Endothelial cell (in vitro differentiated cells): ENCODE measurements around the gene COX6B1. TPM values are rescaled to one million over a fixed set of nuclear protein-coding genes. Genes with fewer than 3 reads are reported as not detected.
"Not testable (repeated sequence)": the region's sequence is repeated elsewhere in the genome, so short reads cannot be mapped to it uniquely, and the experiment has no call there.

ENCODE experiments used
- DNase-seq: peaks from one replicate; pipeline ENCODE4 v3.0.0; 2021; ENCODE audit warnings: low spot score
- H3K27ac Mint-ChIP-seq: one replicate; pipeline ENCODE4 v1.8.0; 2021; ENCODE audit warnings: mixed read lengths, inconsistent platforms; ENCODE audit not compliant: unreplicated experiment
- H3K27me3 Mint-ChIP-seq: one replicate; pipeline ENCODE4 v1.8.0; 2021; ENCODE audit warnings: mild to moderate bottlenecking, moderate library complexity, mixed read lengths, inconsistent platforms; ENCODE audit not compliant: unreplicated experiment
- H3K36me3 Mint-ChIP-seq: one replicate; pipeline ENCODE4 v1.8.0; 2021; ENCODE audit warnings: mild to moderate bottlenecking, low read depth, mixed read lengths, inconsistent platforms; ENCODE audit not compliant: unreplicated experiment
- H3K4me1 Mint-ChIP-seq: one replicate; pipeline ENCODE4 v1.8.0; 2021; ENCODE audit warnings: mild to moderate bottlenecking, mixed read lengths, inconsistent platforms; ENCODE audit not compliant: unreplicated experiment
- H3K4me3 Mint-ChIP-seq: one replicate; pipeline ENCODE4 v1.8.0; 2021; ENCODE audit warnings: mild to moderate bottlenecking, mixed read lengths, inconsistent platforms; ENCODE audit not compliant: unreplicated experiment
- H3K9me3 Mint-ChIP-seq: one replicate; pipeline ENCODE4 v1.8.0; 2021; ENCODE audit warnings: mixed read lengths, inconsistent platforms; ENCODE audit not compliant: unreplicated experiment
- long read RNA-seq: library from polyadenylated mRNA; unstranded; transcript quantifications from one replicate; pipeline ENCODE4 v2.0.0, GENCODE V29; 2020; ENCODE audit not compliant: unreplicated experiment
- total RNA-seq: library from RNA; stranded (reverse); fragmentation: NEBNext Ultra II Directional; extraction: Animal tissue kit (Norgen Biotek cat#: 25700); gene quantifications from one replicate; pipeline ENCODE4 v1.2.1, GENCODE V29; 2021; ENCODE audit not compliant: unreplicated experiment
- TF ChIP-seq, protein P1 (sequence below): fragments of 200-600 bp; sonication (generic); IDR thresholded peaks from one replicate; pipeline ENCODE4 v1.5.0; 2021; ENCODE audit warnings: antibody characterized with exemption; ENCODE audit not compliant: unreplicated experiment

Gene COX6B1, protein sequence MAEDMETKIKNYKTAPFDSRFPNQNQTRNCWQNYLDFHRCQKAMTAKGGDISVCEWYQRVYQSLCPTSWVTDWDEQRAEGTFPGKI
- 428 TPM for total RNA-seq
- long read RNA-seq, transcript COX6B1-201 (4 exons, 667 nt) = major isoform, 227 of 233 reads
- long read RNA-seq, partial matches to known transcripts = 1 of 233 reads
- long read RNA-seq, other reads (novel, unspliced or antisense) = 5 of 233 reads

DNA sequence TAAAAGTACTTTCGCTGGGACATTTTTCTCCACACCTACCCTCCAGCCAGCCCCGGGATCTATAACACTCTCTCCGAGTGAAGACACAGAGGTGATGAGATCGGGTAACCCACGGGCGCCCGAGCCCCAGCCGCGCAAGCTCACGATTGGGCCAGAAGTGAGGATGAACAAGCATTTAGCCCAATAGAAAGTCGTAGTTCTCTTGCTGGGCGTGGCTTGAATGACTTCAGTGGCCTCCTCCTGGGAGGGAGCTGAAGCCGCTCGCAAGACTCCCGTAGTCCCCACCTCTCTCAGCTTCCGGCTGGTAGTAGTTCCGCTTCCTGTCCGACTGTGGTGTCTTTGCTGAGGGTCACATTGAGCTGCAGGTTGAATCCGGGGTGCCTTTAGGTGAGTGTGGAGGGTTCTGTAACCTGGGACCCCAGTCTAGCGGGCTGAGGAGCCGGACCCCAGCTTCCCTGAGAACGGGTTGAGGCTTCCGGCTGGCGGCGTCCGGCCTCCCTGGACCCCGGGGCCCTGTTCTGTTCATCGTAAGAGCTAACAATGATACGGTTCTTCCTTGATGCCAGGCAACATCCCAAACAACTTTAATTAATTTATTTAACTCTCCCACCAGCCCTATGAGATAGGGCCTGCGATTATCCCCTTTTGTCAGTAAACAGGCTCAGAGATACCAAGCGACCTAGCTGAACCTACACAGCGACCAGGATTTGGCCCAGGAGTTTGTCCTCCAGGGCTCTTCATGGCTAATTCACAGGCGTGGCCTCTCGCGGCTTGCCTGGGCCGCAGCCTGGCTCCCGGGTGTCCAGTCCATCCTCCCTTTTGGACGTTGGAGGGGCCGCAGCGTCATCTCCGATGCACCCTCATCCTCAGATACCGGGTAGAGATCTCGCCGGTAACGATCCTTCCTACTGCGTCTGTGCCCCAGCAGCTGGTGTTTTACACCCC is at the start of gene COX6B1:
Gene COX6B1 (plus strand): TSS at position 307 of the 945 bp plus-strand sequence. CDS start 2,921 bp downstream, outside the sequence.
- peak; percentile 79 for DNase-seq
- TF ChIP-seq, protein P1, sequence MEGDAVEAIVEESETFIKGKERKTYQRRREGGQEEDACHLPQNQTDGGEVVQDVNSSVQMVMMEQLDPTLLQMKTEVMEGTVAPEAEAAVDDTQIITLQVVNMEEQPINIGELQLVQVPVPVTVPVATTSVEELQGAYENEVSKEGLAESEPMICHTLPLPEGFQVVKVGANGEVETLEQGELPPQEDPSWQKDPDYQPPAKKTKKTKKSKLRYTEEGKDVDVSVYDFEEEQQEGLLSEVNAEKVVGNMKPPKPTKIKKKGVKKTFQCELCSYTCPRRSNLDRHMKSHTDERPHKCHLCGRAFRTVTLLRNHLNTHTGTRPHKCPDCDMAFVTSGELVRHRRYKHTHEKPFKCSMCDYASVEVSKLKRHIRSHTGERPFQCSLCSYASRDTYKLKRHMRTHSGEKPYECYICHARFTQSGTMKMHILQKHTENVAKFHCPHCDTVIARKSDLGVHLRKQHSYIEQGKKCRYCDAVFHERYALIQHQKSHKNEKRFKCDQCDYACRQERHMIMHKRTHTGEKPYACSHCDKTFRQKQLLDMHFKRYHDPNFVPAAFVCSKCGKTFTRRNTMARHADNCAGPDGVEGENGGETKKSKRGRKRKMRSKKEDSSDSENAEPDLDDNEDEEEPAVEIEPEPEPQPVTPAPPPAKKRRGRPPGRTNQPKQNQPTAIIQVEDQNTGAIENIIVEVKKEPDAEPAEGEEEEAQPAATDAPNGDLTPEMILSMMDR = no peak
- peaks cover 19% of the 10 kb centered on the region for H3K4me1 Mint-ChIP-seq
- peaks cover 19% of the 10 kb centered on the region for H3K27me3 Mint-ChIP-seq
- H3K9me3 Mint-ChIP-seq = no peaks in the 10 kb centered on the region
- peak within 1 kb of the TSS; percentile 96 for H3K27ac Mint-ChIP-seq
- H3K36me3 Mint-ChIP-seq = peaks cover 11% of the 10 kb centered on the region
- peak within 1 kb of the TSS; percentile 99 for H3K4me3 Mint-ChIP-seq

GRCh38 chr19:35601971-35602370 is 46.2 kb upstream of the COX6B1 start:
- Mint-ChIP-seq H3K27me3 (peaks cover 2% of the 10 kb centered on the region), H3K4me1 (no peaks in the 10 kb centered on the region), H3K36me3 (no peaks in the 10 kb centered on the region), H3K27ac (no peak overlapping the region), H3K9me3 (no peaks in the 10 kb centered on the region), H3K4me3 (no peak overlapping the region)
- TF ChIP-seq, protein P1 = no peak
- DNase-seq = no peak

- H3K27ac Mint-ChIP-seq, H3K4me3 Mint-ChIP-seq, H3K4me1 Mint-ChIP-seq, DNase-seq, H3K27me3 Mint-ChIP-seq, H3K9me3 Mint-ChIP-seq, H3K36me3 Mint-ChIP-seq: not testable (repeated sequence)
Measured at GRCh38 chr19:35604436-35604835, 43.7 kb upstream of the COX6B1 start.

DNA sequence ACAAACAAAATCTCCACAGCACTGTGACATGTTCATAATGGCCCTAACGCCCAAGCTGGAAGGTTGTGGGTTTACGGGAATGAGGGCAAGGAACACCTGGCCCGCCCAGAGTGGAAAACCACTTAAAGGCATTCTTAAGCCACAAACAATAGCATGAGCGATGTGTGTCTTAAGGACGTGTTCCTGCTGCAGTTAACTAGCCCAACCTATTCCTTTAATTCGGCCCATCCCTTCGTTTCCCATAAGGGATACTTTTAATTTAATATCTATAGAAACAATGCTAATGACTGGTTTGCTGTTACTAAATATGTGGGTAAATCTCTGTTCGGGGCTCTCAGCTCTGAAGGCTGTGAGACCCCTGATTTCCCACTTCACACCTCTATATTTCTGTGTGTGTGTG is 41.0 kb upstream of the COX6B1 start:
- H3K9me3 Mint-ChIP-seq, H3K36me3 Mint-ChIP-seq, H3K27me3 Mint-ChIP-seq, H3K4me3 Mint-ChIP-seq, DNase-seq, H3K27ac Mint-ChIP-seq, H3K4me1 Mint-ChIP-seq: not testable (repeated sequence)

- Mint-ChIP-seq H3K27me3 (peaks cover 4% of the 10 kb centered on the region), H3K9me3 (no peaks in the 10 kb centered on the region), H3K36me3 (peaks cover 4% of the 10 kb centered on the region), H3K4me3 (no peak overlapping the region), H3K4me1 (no peaks in the 10 kb centered on the region), H3K27ac (no peak overlapping the region)
- TF ChIP-seq, protein P1 = no peak
- no peak for DNase-seq
Measured at GRCh38 chr19:35607661-35608060, 40.5 kb upstream of the COX6B1 start.
